ENCODE measurements around the gene PDLIM5.

The PDLIM5 gene

GRCh38 chr4:94527556-94528233 lies 76.0 kb downstream of the PDLIM5 start:
- TF ChIP-seq, protein P1, sequence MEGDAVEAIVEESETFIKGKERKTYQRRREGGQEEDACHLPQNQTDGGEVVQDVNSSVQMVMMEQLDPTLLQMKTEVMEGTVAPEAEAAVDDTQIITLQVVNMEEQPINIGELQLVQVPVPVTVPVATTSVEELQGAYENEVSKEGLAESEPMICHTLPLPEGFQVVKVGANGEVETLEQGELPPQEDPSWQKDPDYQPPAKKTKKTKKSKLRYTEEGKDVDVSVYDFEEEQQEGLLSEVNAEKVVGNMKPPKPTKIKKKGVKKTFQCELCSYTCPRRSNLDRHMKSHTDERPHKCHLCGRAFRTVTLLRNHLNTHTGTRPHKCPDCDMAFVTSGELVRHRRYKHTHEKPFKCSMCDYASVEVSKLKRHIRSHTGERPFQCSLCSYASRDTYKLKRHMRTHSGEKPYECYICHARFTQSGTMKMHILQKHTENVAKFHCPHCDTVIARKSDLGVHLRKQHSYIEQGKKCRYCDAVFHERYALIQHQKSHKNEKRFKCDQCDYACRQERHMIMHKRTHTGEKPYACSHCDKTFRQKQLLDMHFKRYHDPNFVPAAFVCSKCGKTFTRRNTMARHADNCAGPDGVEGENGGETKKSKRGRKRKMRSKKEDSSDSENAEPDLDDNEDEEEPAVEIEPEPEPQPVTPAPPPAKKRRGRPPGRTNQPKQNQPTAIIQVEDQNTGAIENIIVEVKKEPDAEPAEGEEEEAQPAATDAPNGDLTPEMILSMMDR (IDR thresholded peaks at IDR 0.05; ENCODE audit: low read depth, low read length): no peak
- no peak for DNase-seq (ENCODE audit: extremely low read depth, low read depth)

- DNase-seq (ENCODE audit: extremely low read depth, low read depth): no peak
- TF ChIP-seq, protein P1 (IDR thresholded peaks at IDR 0.05; ENCODE audit: low read depth, low read length): no peak
Observed at GRCh38 chr4:94528792-94529451, 77.2 kb downstream of the PDLIM5 start.

GRCh38 chr4:94530073-94530472 lies 78.3 kb downstream of the PDLIM5 start:
- TF ChIP-seq, protein P1 (IDR thresholded peaks at IDR 0.05; ENCODE audit: low read depth, low read length): no peak
- DNase-seq (ENCODE audit: extremely low read depth, low read depth): no peak

GRCh38 chr4:94531991-94532789 lies 80.4 kb downstream of the PDLIM5 start:
- TF ChIP-seq, protein P1 (IDR thresholded peaks at IDR 0.05; ENCODE audit: low read depth, low read length): no peak

DNA sequence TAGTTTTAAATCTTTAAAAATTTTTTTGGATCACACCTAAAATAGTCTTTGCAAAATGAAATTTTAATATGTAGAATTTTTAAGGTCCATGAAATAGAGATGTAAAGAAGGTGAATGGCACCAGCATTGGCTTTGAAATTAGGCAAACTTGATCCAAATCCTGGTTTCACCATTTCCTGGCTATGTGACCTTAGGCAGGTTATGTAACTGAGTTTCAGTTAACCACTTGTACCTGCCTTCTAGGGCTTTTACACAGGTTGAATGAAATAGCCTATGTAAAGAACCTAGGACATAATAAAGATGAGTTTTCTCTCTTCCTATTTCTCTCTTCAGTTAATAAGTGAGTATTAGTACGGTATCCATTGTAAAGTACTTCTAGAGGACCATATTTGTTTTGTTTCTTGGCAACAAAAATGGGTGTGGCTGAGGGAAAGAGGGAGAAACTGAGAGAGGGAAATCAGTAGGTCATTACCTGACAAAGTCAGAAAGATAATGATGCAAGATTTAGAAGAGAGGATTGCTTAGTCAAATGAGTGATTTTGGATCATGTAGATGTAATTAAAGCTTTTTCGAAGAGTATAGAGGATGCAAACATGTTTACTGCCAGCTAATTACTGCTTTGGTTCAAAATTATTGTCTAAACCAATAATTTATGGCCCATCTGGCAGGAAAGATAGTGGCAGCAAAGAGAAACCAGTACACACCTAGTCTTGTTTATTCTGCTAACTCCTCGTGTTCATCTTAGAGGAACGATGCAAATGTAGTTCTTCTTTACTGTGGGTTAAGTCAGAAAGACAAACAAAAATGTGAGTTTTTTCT lies 81.9 kb downstream of the PDLIM5 start:
- TF ChIP-seq, protein P1 (IDR thresholded peaks at IDR 0.05; ENCODE audit: low read depth, low read length): no peak
- DNase-seq (ENCODE audit: extremely low read depth, low read depth): no peak

More at GRCh38 chr4:94531991-94532789, 80.4 kb downstream of the PDLIM5 start:
- DNase-seq (ENCODE audit: extremely low read depth, low read depth): no peak

DNA sequence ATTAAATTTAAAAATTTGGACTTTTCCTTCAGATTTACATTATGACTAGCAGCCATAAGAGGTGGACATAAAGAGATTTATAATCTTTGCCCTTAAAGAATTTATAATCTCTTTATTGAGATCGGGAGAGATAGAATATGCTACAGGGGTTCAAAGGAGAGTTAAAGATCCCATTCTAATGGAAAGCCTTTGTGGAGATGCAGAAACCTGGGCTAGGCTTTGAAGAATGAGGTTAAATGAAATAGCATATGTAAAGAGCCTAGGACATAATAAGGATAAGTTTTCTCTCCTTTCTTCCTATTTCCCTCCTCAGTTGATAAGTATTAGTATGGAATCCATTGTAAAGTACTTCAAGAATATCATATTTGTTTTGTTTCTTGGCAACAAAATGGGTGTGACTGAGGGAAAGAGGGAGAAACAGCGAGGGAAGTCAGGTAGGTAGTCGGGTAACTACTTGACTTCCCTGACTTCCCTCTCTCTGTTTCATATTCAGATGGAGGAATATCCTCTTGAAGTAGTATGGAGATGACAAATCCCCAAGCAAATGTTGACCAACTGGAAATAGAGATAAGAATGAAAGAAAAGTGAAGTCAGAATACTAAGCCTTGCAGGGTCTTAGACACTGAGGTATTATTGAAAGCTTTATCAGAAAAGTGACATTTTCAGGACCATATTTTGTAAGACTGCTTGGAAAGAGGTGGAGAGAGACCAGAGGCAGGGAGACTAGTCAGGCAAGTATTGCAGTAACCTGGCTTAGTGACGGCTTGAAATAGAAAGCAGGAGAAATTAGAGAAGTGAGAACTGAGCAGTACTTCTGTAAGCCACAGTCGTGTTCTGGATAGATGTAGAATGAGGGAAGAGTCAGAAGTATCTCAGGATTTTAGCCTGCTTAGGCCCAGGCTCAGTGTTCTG lies 82.9 kb downstream of the PDLIM5 start:
- DNase-seq (ENCODE audit: extremely low read depth, low read depth): no peak
- TF ChIP-seq, protein P1 (IDR thresholded peaks at IDR 0.05; ENCODE audit: low read depth, low read length): no peak

Measured in AG09319 (cell line).